Activated CD8-positive, alpha-beta memory T cell treated with anti-CD3 and anti-CD28 coated beads for 4 hours (primary cell): ENCODE data around the gene SIRT2.
"Not testable (repeated sequence)": the region's sequence is repeated elsewhere in the genome, so short reads cannot be mapped to it uniquely, and the experiment has no call there.

Experiments used
- DNase-seq, 2 donors: peaks; one replicate each; pipeline ENCODE4 v3.0.0-alpha.2; 2020; ENCODE audit warnings: low read depth in 2 of 2

SIRT2 gene

DNA sequence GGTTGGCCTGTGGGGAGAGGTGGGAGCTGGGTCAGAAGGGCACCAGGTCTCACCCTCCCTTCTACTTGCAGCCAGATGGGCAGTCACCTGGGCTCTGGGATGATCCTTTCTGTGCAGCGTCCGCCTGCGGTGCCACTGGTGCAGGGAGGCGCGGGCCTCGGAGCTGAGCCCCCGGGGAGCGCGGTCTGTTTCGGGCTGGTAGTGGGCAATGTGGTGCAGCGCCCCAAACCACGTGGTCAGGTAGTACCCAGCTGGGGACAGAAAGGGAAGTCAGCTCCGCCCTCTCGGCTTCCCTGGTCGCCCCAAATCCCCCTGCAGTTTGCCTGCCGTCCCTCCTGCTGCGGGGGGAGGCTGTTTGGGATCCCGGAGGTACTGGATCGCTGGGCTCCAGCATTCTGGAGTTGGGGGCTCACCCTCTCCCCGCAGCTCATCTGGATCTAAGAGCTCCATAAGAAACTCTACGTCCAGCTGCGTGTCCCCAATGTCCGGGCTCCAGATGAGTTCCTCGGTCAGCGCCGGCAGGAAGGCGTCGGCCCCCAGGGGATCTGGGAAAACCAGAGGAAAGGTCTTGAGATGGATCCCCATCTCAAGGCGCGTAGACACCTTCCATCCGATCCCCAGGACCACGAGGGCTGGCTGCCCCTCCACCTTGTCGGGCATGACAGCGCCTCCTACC, 30.1 kb downstream of the SIRT2 start:
- DNase-seq, result no peak

GRCh38 chr19:38868551-38868950, 30.9 kb downstream of the SIRT2 start:
- no peak for DNase-seq

DNA sequence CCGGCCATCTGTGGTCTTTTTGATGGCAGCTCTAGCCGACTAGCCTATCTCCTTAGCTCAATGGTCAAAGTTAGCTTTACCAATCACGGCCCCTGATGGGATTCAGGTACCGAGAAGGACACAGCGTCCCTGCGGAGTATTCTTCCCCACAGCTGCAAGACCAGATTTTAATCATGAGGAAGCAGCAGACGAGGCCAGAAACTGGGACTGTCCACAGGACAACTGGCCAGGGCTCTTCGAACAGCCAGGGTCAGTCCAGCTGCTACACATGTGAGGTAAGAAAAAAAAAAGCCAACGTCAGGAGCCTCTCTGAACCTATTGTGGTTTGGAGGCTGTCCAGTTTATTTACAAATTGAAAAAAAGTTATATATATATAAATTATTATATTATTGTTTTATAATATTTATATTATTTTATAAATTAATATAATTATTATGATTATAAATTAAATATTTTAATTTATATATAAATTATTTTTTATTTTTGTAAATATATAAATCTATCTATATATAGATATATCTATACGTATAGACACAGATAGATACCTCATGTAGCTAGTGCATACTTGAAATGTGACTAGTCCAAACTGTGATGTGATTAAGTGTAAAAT, 32.1 kb downstream of the SIRT2 start:
- DNase-seq, result no peak

GRCh38 chr19:38862321-38863059, 36.9 kb downstream of the SIRT2 start:
- DNase-seq, result no peak

DNA sequence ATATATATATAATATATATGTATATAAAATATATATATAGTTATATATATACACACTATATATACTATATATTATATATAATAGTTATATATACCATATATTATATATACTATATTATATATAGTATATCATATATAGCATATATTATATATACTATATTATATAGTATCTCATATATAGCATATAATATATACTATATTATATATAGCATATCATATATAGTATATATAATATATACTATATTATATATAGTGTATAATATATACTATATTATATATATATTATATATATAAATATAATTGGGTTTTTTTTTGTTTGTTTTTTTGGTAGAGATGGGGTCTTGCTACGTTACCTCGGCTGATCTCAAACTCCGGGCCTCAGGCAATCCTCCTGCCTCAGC, 38.0 kb downstream of the SIRT2 start:
- no peak for DNase-seq

GRCh38 chr19:38859631-38860204, 39.7 kb downstream of the SIRT2 start:
- DNase-seq, result not testable (repeated sequence)

DNA sequence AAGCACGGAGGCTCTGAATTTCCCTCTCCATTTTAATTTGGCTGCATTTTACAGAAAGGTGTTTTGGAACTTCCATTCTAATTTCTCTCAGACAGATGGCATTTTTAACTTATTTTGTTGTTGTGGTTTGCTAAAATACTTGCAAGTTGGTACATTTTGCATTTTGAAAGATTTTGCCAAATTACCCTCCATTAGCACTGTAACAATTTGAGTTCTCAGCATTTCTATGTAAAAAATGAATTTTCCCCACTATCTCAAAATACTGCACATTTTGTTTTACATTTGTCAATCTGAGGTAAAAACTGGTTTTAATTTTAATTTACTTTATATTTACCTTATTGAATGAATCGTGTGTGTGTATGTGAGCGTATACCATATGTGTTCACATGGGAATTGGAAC, 42.6 kb downstream of the SIRT2 start:
- no peak for DNase-seq

DNA sequence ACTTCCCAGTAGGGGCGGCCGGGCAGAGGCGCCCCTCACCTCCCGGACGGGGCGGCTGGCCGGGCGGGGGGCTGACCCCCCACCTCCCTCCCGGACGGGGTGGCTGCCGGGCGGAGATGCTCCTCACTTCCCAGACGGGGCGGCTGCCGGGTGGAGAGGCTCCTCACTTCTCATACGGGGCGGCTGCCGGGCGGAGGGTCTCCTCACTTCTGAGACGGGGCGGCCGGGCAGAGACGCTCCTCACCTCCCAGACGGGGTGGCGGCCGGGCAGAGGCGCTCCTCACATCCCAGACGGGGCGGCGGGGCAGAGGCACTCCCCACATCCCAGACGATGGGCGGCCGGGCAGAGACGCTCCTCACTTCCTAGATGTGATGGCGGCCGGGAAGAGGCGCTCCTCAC, 43.7 kb downstream of the SIRT2 start:
- DNase-seq, result not testable (repeated sequence)

GRCh38 chr19:38854961-38855360, 44.5 kb downstream of the SIRT2 start:
- DNase-seq, result not testable (repeated sequence)

DNA sequence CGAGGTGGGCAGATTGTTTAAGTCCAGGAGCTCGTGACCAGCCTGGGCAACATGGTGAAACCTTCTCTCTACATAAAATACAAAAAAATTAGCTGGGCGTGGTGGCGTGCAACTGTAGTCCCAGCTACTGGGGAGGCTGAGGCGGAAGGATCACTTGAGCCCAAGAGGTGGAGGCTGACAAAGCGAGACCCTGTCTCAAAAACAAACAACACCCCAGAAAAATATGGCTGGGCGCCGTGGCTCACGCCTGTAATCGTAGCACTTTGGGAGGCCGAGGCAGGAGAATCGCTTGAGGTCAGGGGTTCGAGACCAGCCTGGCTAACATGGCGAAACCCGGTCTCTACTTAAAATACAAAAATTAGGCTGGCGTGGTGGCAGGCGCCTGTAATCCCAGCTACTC, 46.2 kb downstream of the SIRT2 start:
- no peak for DNase-seq

GRCh38 chr19:38852231-38853044, 47.0 kb downstream of the SIRT2 start:
- no peak for DNase-seq

DNA sequence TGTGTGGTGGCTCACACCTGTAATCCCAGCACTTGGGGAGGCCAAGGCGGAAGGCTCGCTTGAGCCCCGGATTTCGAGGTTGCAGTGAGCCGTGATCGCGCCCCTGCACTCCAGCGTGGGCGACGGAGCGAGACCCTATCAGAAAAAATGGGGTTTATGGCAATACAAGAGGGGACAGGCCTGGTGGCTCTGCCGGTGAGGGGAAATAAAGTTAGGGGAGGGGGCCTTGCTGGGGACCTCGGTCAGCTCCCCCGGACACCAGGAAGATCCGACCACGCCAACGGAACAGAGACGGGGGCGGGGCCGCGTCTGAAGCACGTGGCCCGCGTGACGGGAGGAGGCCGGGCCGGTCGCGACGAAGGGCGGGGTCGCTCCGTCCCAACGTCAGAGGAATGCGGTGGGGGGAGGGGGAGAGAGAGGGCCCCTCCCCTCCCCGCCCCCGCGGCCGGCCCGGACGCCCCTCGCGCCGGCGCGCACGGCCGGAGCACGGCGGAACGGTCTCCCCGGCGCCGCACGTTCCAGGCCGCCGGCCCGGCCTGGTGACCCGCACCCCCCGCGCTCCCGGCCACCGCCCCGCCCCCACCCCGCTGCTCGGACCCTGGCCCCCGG, 47.7 kb downstream of the SIRT2 start:
- peak; percentile 80 to 84 for DNase-seq

- DNase-seq, result no peak
These were observed 48.3 kb downstream of the SIRT2 start for GRCh38 chr19:38850976-38851621.

GRCh38 chr19:38850436-38850975, 48.9 kb downstream of the SIRT2 start:
- DNase-seq, result peak in 1 of 2 donors; percentile 99

GRCh38 chr19:38849860-38850435, 49.5 kb downstream of the SIRT2 start, which contains the start of gene HNRNPL:
Gene HNRNPL, minus strand, starts transcription at chr19:38849986. Its CDS starts 20 bp downstream, at chr19:38849966.
- peak; percentile 98 to 99 for DNase-seq

GRCh38 chr19:38849147-38849859, 50.1 kb downstream of the SIRT2 start:
- DNase-seq, result peak; percentile 98

- no peak for DNase-seq
These were observed 50.9 kb downstream of the SIRT2 start for GRCh38 chr19:38848299-38849146.

- DNase-seq, result no peak
These were observed 53.3 kb downstream of the SIRT2 start for GRCh38 chr19:38846097-38846496.
